ENCODE data around the gene KLF13. TPM values are rescaled to one million over a fixed set of nuclear protein-coding genes. Genes with fewer than 3 reads are reported as not detected.

The KLF13 gene
- total and polyA plus RNA-seq, 4 donors: 38.3 to 157 (median 55.2) TPM

GRCh38 chr15:31296219-31296645 lies 30.4 kb upstream of the KLF13 start:
- Histone ChIP-seq H3K4me3 (no peak overlapping the region), H3K36me3 (ENCODE audit: control insufficient read depth in 4 of 4, insufficient read depth in 4 of 4, low read length in 4 of 4) (no peaks in the 10 kb centered on the region), H3K27ac (ENCODE audit: low read depth in 1 of 2, low read length in 1 of 2) (no peak overlapping the region), H3K4me1 (ENCODE audit: control insufficient read depth in 5 of 5, insufficient read depth in 5 of 5, low read length in 5 of 5) (peaks cover 0 to 15% (median 3%) of the 10 kb centered on the region in 5 donors), H3K27me3 (ENCODE audit: control insufficient read depth in 3 of 3, insufficient read depth in 3 of 3, low read length in 2 of 3) (no peaks in the 10 kb centered on the region), H3K9me3 (ENCODE audit: control insufficient read depth in 4 of 4, insufficient read depth in 3 of 4, low read length in 3 of 4) (no peaks in the 10 kb centered on the region), H3K9ac (ENCODE audit: insufficient read depth in 1 of 2, low read length in 2 of 2) (no peak overlapping the region)
- DNase-seq (no peak), ATAC-seq (ENCODE audit: insufficient read depth, low FRiP score) (no peak)
- 81 to 90% methylated on average over 3 of the region's 3 CpGs for WGBS, 2 donors
- TF ChIP-seq CTCF (IDR thresholded peaks at IDR 0.05; ENCODE audit: control extremely low read depth, extremely low read depth): no peak

- DNase-seq (peak in 2 of 3 donors; percentile 27 to 39), ATAC-seq (ENCODE audit: insufficient read depth, low FRiP score) (peak; percentile 38)
- H3K4me1 ChIP-seq (ENCODE audit: control insufficient read depth in 5 of 5, insufficient read depth in 5 of 5, low read length in 5 of 5): peaks cover 0 to 17% (median 5%) of the 10 kb centered on the region in 5 donors
- no peak overlapping the region for H3K4me3 ChIP-seq
- WGBS, 2 donors: 52 to 76% methylated on average over 13 of the region's 13 CpGs
- no peaks in the 10 kb centered on the region for H3K36me3 ChIP-seq (ENCODE audit: control insufficient read depth in 4 of 4, insufficient read depth in 4 of 4, low read length in 4 of 4)
- no peak overlapping the region for H3K9ac ChIP-seq (ENCODE audit: insufficient read depth in 1 of 2, low read length in 2 of 2)
- no peaks in the 10 kb centered on the region for H3K9me3 ChIP-seq (ENCODE audit: control insufficient read depth in 4 of 4, insufficient read depth in 3 of 4, low read length in 3 of 4)
- TF ChIP-seq CTCF (IDR thresholded peaks at IDR 0.05; ENCODE audit: control extremely low read depth, extremely low read depth): no peak
- no peaks in the 10 kb centered on the region for H3K27me3 ChIP-seq (ENCODE audit: control insufficient read depth in 3 of 3, insufficient read depth in 3 of 3, low read length in 2 of 3)
- H3K27ac ChIP-seq (ENCODE audit: low read depth in 1 of 2, low read length in 1 of 2): no peak overlapping the region
Measured at GRCh38 chr15:31296646-31297574, 29.7 kb upstream of the KLF13 start.

- DNase-seq (no peak), ATAC-seq (ENCODE audit: insufficient read depth, low FRiP score) (no peak)
- 93 to 94% methylated on average over 14 of the region's 14 CpGs for WGBS, 2 donors
- Histone ChIP-seq H3K9ac (ENCODE audit: insufficient read depth in 1 of 2, low read length in 2 of 2) (no peak overlapping the region), H3K27ac (ENCODE audit: low read depth in 1 of 2, low read length in 1 of 2) (no peak overlapping the region), H3K4me3 (no peak overlapping the region), H3K4me1 (ENCODE audit: control insufficient read depth in 5 of 5, insufficient read depth in 5 of 5, low read length in 5 of 5) (peaks cover 0 to 17% (median 5%) of the 10 kb centered on the region in 5 donors), H3K9me3 (ENCODE audit: control insufficient read depth in 4 of 4, insufficient read depth in 3 of 4, low read length in 3 of 4) (no peaks in the 10 kb centered on the region), H3K27me3 (ENCODE audit: control insufficient read depth in 3 of 3, insufficient read depth in 3 of 3, low read length in 2 of 3) (no peaks in the 10 kb centered on the region), H3K36me3 (ENCODE audit: control insufficient read depth in 4 of 4, insufficient read depth in 4 of 4, low read length in 4 of 4) (no peaks in the 10 kb centered on the region)
- no peak for TF ChIP-seq CTCF (IDR thresholded peaks at IDR 0.05; ENCODE audit: control extremely low read depth, extremely low read depth)
Measured at GRCh38 chr15:31297575-31298456, 28.8 kb upstream of the KLF13 start.
